HG02970 (cell line): ENCODE results near the gene P2RX3.
A peak's percentile ranks its signal among the peaks of the same experiment; 100 is the strongest.

ENCODE experiments used
- ATAC-seq: cut with Tn5 transposase; IDR thresholded peaks from one replicate; pipeline ENCODE4 v1.9.1; 2021; ENCODE audit warnings: mild to moderate bottlenecking, moderate library complexity, moderate number of reproducible peaks; ENCODE audit not compliant: unreplicated experiment, low FRiP score

The P2RX3 gene

GRCh38 chr11:57309106-57310059 is 28.8 kb upstream of the P2RX3 start:
- no peak for ATAC-seq

GRCh38 chr11:57310091-57310490 is 28.1 kb upstream of the P2RX3 start:
- ATAC-seq, result no peak

GRCh38 chr11:57310630-57311086 is 27.5 kb upstream of the P2RX3 start:
- no peak for ATAC-seq

GRCh38 chr11:57311109-57311936 is 26.8 kb upstream of the P2RX3 start:
- ATAC-seq, result peak; percentile 91

GRCh38 chr11:57312511-57313021 is 25.6 kb upstream of the P2RX3 start:
- no peak for ATAC-seq

- ATAC-seq, result no peak
Observed at GRCh38 chr11:57313071-57313787, 24.9 kb upstream of the P2RX3 start.

GRCh38 chr11:57313788-57314135 is 24.4 kb upstream of the P2RX3 start:
- ATAC-seq, result no peak

- no peak for ATAC-seq
Observed at GRCh38 chr11:57314221-57314973, 23.8 kb upstream of the P2RX3 start.

- ATAC-seq, result no peak
Observed at GRCh38 chr11:57315491-57315890, 22.7 kb upstream of the P2RX3 start.

- no peak for ATAC-seq
Observed at GRCh38 chr11:57316017-57316416, 22.1 kb upstream of the P2RX3 start.

- ATAC-seq, result no peak
Observed at GRCh38 chr11:57318178-57318577, 20.0 kb upstream of the P2RX3 start.

- ATAC-seq, result no peak
Observed at GRCh38 chr11:57320067-57320718, 18.0 kb upstream of the P2RX3 start.

- ATAC-seq, result no peak
Observed at GRCh38 chr11:57320719-57321387, 17.3 kb upstream of the P2RX3 start.

GRCh38 chr11:57321388-57322255 is 16.5 kb upstream of the P2RX3 start:
- ATAC-seq, result no peak

- ATAC-seq, result no peak
Observed at GRCh38 chr11:57322256-57323166, 15.6 kb upstream of the P2RX3 start.

- ATAC-seq, result no peak
Observed at GRCh38 chr11:57323167-57323854, 14.8 kb upstream of the P2RX3 start.
